AG04450 (cell line): ENCODE results near the gene ST3GAL4. TPM values are rescaled to one million over a fixed set of nuclear protein-coding genes. Genes with fewer than 3 reads are reported as not detected.

Experiments
- CTCF ChIA-PET: fragments of 300-600, 350-600 bp; formaldehyde crosslinking; extraction: SDS; loops from one replicate; lab custom pipeline; 2022; ENCODE audit warnings: antibody characterized with exemption, inconsistent platforms; lab: Charles Lee
- POLR2A ChIA-PET: fragments of 350-600 bp; formaldehyde crosslinking; extraction: SDS; loops from one replicate; lab custom pipeline; 2021; ENCODE audit warnings: antibody characterized with exemption, inconsistent platforms; lab: Yijun Ruan, JAX
- DNase-seq: peaks from one replicate; pipeline ENCODE4 v3.0.0-alpha.2; 2011; ENCODE audit warnings: low read depth, low spot score
- H3K27ac ChIP-seq: one replicate; pipeline ENCODE4 v1.5.1; 2012; ENCODE audit warnings: low read depth, low read length, control low read depth
- H3K27me3 ChIP-seq: one replicate; pipeline ENCODE4 v1.6.0; 2012; ENCODE audit warnings: low read length; ENCODE audit not compliant: control insufficient read depth, insufficient read depth
- H3K4me3 ChIP-seq: 2 replicates; pipeline ENCODE4 v1.5.1; 2011; ENCODE audit warnings: mild to moderate bottlenecking, low read depth, low read length, control low read depth
- H3K9me3 ChIP-seq: 2 replicates; pipeline ENCODE4 v1.5.1; 2012; ENCODE audit warnings: low read length; ENCODE audit not compliant: control insufficient read depth, insufficient read depth
- CTCF ChIP-seq: IDR thresholded peaks from 2 replicates; pipeline ENCODE4 v1.5.1; 2011; ENCODE audit warnings: low read depth, low read length, control low read depth, inconsistent platforms
- polyA plus RNA-seq: library from polyadenylated mRNA; depleted of rRNA; stranded (reverse); fragments of >200 nt; gene quantifications from 2 replicates; pipeline ENCODE4 v1.2.3, GENCODE V29; 2011

Gene ST3GAL4
- polyA plus RNA-seq, 1 experiment = 13.1 TPM

- ChIA-PET CTCF (no interaction called here), POLR2A (no interaction called here)
- Histone ChIP-seq H3K4me3 (no peak overlapping the region), H3K27ac (no peak overlapping the region), H3K27me3 (no peaks in the 10 kb centered on the region), H3K9me3 (peaks cover 3% of the 10 kb centered on the region; the same call in 1 of the 2 replicates)
- DNase-seq = no peak
- no peak for TF ChIP-seq CTCF
Measured at GRCh38 chr11:126396965-126397364, 41.5 kb downstream of the ST3GAL4 start.

- CTCF ChIA-PET = interaction anchor here (0.5 kb wide), 1 partner anchor 82 kb away, joined by 5 read pairs; no protein-coding TSS in a partner anchor
- POLR2A ChIA-PET = no interaction called here
- DNase-seq = no peak
- Histone ChIP-seq H3K27me3 (no peaks in the 10 kb centered on the region), H3K9me3 (peaks cover 9% of the 10 kb centered on the region), H3K4me3 (no peak overlapping the region), H3K27ac (peak overlapping the region; percentile 39)
- no peak for TF ChIP-seq CTCF
Measured at GRCh38 chr11:126398296-126398695, 42.8 kb downstream of the ST3GAL4 start.

- TF ChIP-seq CTCF = no peak
- Histone ChIP-seq H3K4me3 (no peak overlapping the region), H3K9me3 (peaks cover 9% of the 10 kb centered on the region), H3K27ac (no peak overlapping the region), H3K27me3 (no peaks in the 10 kb centered on the region)
- DNase-seq = no peak
- CTCF ChIA-PET = interaction anchor here (0.5 kb wide), 1 partner anchor 82 kb away, joined by 5 read pairs; no protein-coding TSS in a partner anchor
- POLR2A ChIA-PET = no interaction called here
Measured at GRCh38 chr11:126398721-126399120, 43.2 kb downstream of the ST3GAL4 start.

GRCh38 chr11:126400019-126400418 is 44.5 kb downstream of the ST3GAL4 start:
- no peak for TF ChIP-seq CTCF
- H3K27me3 ChIP-seq = no peaks in the 10 kb centered on the region
- ChIA-PET POLR2A (no interaction called here), CTCF (interaction anchor here (1.2 kb wide), 1 partner anchor 81 kb away, joined by 3 read pairs; no protein-coding TSS in a partner anchor)
- DNase-seq = no peak
- no peak overlapping the region for H3K27ac ChIP-seq
- H3K9me3 ChIP-seq = peaks cover 9% of the 10 kb centered on the region
- no peak overlapping the region for H3K4me3 ChIP-seq

- Histone ChIP-seq H3K4me3 (no peak overlapping the region), H3K27ac (no peak overlapping the region), H3K9me3 (peaks cover 9% of the 10 kb centered on the region), H3K27me3 (no peaks in the 10 kb centered on the region)
- CTCF ChIA-PET = interaction anchor here (1.1 to 1.2 kb wide), 2 partner anchors 81 to 90 kb away, joined by 3 read pairs; no protein-coding TSS in a partner anchor
- DNase-seq = no peak
- TF ChIP-seq CTCF = no peak
- POLR2A ChIA-PET = no interaction called here
Measured at GRCh38 chr11:126400479-126400878, 45.0 kb downstream of the ST3GAL4 start.
